Transverse colon (tissue), 4 donors: ENCODE results near the gene OR1J2. TPM values are rescaled to one million over a fixed set of nuclear protein-coding genes. Genes with fewer than 3 reads are reported as not detected.

Experiments used
- DNase-seq: peaks from one replicate; pipeline ENCODE4 v3.0.0-alpha.2; 2019
- H3K27ac ChIP-seq, 4 donors: fragments of 200-600 bp; sonication (generic); 2 replicates each; pipeline ENCODE4 v1.5.1; 2016 to 2018; ENCODE audit warnings: inconsistent platforms in 4 of 4
- H3K27me3 ChIP-seq: fragments of 200-600 bp; sonication (generic); 2 replicates; pipeline ENCODE4 v1.5.1; 2017; ENCODE audit warnings: inconsistent platforms
- H3K36me3 ChIP-seq, 4 donors: fragments of 200-600 bp; sonication (generic); 2 replicates each; pipeline ENCODE4 v1.5.1; 2017 to 2019; ENCODE audit warnings: inconsistent platforms in 4 of 4
- H3K4me1 ChIP-seq, 4 donors: fragments of 200-600 bp; sonication (generic); 2 replicates each; pipeline ENCODE4 v1.5.1; 2017 to 2020; ENCODE audit warnings: inconsistent platforms in 4 of 4
- H3K4me3 ChIP-seq, 4 donors: fragments of 200-600 bp; sonication (generic); 1 replicate in 1 of 4; 2 replicates in 3 of 4; pipeline versions ENCODE4 v1.5.1 to v1.6.1; 2017 to 2019; ENCODE audit warnings: inconsistent platforms in 4 of 4
- H3K9me3 ChIP-seq, 2 donors: fragments of 200-600 bp; sonication (generic); 2 replicates each; pipeline ENCODE4 v1.5.1; 2017 to 2019; ENCODE audit warnings: inconsistent platforms in 2 of 2
- CTCF ChIP-seq, 5 experiments: fragments of 200-600 bp in 3 of 5; fragments of 450-650 bp in 2 of 5; sonication (generic) in 3 of 5; IDR thresholded peaks; 1 replicate in 2 of 5; 2 replicates in 3 of 5; pipeline ENCODE4 v1.5.1; 2016 to 2017; ENCODE audit warnings: antibody characterized with exemption in 5 of 5, inconsistent platforms in 3 of 5, mild to moderate bottlenecking in 2 of 5, moderate library complexity in 1 of 5
- EP300 ChIP-seq: sonication (generic); formaldehyde crosslinking; IDR thresholded peaks from one replicate; pipeline ENCODE4 v1.6.1; 2017; ENCODE audit warnings: antibody characterized with exemption, low read depth
- POLR2A ChIP-seq: fragments of 450-650 bp; IDR thresholded peaks from one replicate; pipeline ENCODE4 v1.6.1; 2016; ENCODE audit warnings: antibody characterized with exemption, mild to moderate bottlenecking, moderate library complexity
- POLR2AphosphoS5 ChIP-seq, 3 donors: sonication (generic); formaldehyde crosslinking; IDR thresholded peaks; one replicate each; pipeline ENCODE4 v1.6.1; 2016; ENCODE audit warnings: antibody characterized with exemption in 3 of 3
- WGBS, 2 donors: methylation state at CpG; one replicate each; pipeline ENCODE4 v1.1.5; 2018; ENCODE audit warnings: low coverage in 1 of 2; 5-methylcytosine and 5-hydroxymethylcytosine counted together
- in situ Hi-C, 4 donors: fragments of 200-750 bp; cut with MboI; loops; one replicate each; pipeline versions ENCODE4 v1.15.0 to v1.15.1; 2017; ENCODE audit warnings: low sequenced_read_pairs in 3 of 4, low pct_ligation_motif_present in 1 of 4, low pct_unique_long_range_greater_than_20kb in 1 of 4
- intact Hi-C: fragments of 100-400 bp; cut with DNase I; formaldehyde crosslinking; loops from one replicate; pipeline ENCODE4 v1.15.1; 2023; ENCODE audit warnings: low total_unique reads
- total RNA-seq, 4 donors: library from RNA; depleted of rRNA; stranded (reverse); fragments of >200 nt; gene quantifications; one replicate each; pipeline ENCODE4 v1.1.0, GENCODE V29; 2016

The OR1J2 gene
- total RNA-seq, 4 donors from 2014 or later = not detected

DNA sequence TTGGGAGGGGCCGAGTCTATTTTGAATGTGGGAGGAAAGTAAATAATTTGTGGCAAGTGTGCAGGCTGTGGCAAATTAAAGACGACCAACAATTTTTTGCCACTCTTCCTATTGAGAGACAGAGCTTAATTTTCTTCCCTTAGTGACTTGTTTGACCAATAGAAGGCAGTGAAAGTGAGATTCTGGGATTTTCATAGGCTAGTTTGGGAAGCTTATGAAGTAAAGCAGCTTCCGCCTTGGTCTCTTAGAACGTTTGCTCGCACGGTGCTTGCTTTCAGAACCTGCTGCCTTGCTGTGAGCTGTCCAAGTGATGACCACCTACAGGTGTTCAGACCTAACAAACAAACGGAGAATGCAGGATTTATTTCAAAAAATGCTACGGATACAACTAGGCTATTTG is 35.6 kb downstream of the OR1J2 start:
- no peaks in the 10 kb centered on the region for H3K9me3 ChIP-seq
- no peaks in the 10 kb centered on the region for H3K36me3 ChIP-seq
- intact Hi-C loops (no loop called here), in situ Hi-C loops (loop anchor here in 1 of 4 donors (25.0 kb wide), 1 partner anchor 91 kb away; no protein-coding TSS in a partner anchor)
- no peak for TF ChIP-seq CTCF (IDR thresholded peaks at IDR 0.05)
- TF ChIP-seq POLR2A = no peak
- TF ChIP-seq POLR2AphosphoS5 (IDR thresholded peaks at IDR 0.05) = no peak
- no peak for TF ChIP-seq EP300
- DNase-seq = no peak
- H3K4me3 ChIP-seq = no peak overlapping the region
- H3K4me1 ChIP-seq = no peaks in the 10 kb centered on the region
- H3K27me3 ChIP-seq = no peaks in the 10 kb centered on the region
- 52 to 69% methylated on average over 5 to 8 of the region's 8 CpGs for WGBS, 2 donors
- no peak overlapping the region for H3K27ac ChIP-seq

DNA sequence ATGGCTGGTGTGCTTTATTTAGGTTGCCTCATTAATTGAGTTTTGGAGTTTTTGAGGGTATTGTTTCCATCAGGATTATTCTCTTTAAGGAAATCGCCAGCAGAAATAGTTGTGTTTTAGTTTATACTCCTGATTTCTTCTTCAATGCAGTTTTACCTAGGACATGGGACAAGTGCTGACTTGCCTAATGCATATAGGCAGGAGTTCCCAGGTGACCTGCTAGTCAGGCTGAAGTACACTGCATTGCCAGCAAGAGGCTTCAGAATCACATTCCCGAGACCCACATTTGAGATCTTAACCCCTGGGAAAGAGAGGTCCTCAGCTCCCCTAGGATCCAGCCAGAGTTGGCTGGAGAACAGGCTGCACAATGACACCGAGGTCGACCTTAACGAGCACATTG is 40.8 kb downstream of the OR1J2 start:
- in situ Hi-C loops = no loop called here
- no peaks in the 10 kb centered on the region for H3K9me3 ChIP-seq
- no peaks in the 10 kb centered on the region for H3K27me3 ChIP-seq
- H3K27ac ChIP-seq = no peak overlapping the region
- intact Hi-C loops = no loop called here
- TF ChIP-seq CTCF (IDR thresholded peaks at IDR 0.05) (no peak), POLR2AphosphoS5 (IDR thresholded peaks at IDR 0.05) (no peak), POLR2A (no peak), EP300 (no peak)
- no peak overlapping the region for H3K4me3 ChIP-seq
- WGBS, 2 donors = 66 to 100% methylated on average over 1 to 5 of the region's 5 CpGs
- no peaks in the 10 kb centered on the region for H3K4me1 ChIP-seq
- H3K36me3 ChIP-seq = no peaks in the 10 kb centered on the region
- no peak for DNase-seq

- no peak within 1 kb of the TSS for H3K27ac ChIP-seq
- H3K4me3 ChIP-seq = no peak within 1 kb of the TSS
- TF ChIP-seq POLR2AphosphoS5 (IDR thresholded peaks at IDR 0.05) (no peak), POLR2A (no peak)
- no peaks in the 10 kb centered on the region for H3K4me1 ChIP-seq
- in situ Hi-C loops = no loop called here
- no peaks in the 10 kb centered on the region for H3K9me3 ChIP-seq
- no peaks in the 10 kb centered on the region for H3K36me3 ChIP-seq
- H3K27me3 ChIP-seq = no peaks in the 10 kb centered on the region
- intact Hi-C loops = no loop called here
- DNase-seq = no peak
- WGBS, 2 donors = 67 to 85% methylated on average over 2 of the region's 2 CpGs
Observed at GRCh38 chr9:122552812-122553211, 42.2 kb downstream of the OR1J2 start, which contains the start of gene OR1N2. Gene OR1N2, plus strand, starts transcription at chr9:122553112. Its CDS starts 100 bp downstream, at chr9:122553212.

Other genes starting within 250 kb of the OR1J2 start
- 1 to 10 TPM in 3 of 4 donors, under 1 TPM in 1; 0.80 to 9.7 (median 4.6) TPM for gene RBM18, start 246.0 kb upstream of the OR1J2 start, total RNA-seq
- gene MRRF, start 245.9 kb upstream of the OR1J2 start, total RNA-seq = 100 to 1,000 TPM in 1 of 4 donors, 10 to 100 TPM in 3; 46.0 to 142 (median 53.6) TPM
- gene PTGS1, start 139.8 kb upstream of the OR1J2 start, total RNA-seq = 10 to 100 TPM; 14.2 to 27.9 (median 20.2) TPM
- not detected for gene OR1J1, start 32.9 kb upstream of the OR1J2 start, total RNA-seq
- not detected for gene OR1J4, start 8.3 kb downstream of the OR1J2 start, total RNA-seq
- not detected for gene OR1N1, start 16.5 kb downstream of the OR1J2 start, total RNA-seq
- gene OR1N2, start 42.3 kb downstream of the OR1J2 start, total RNA-seq = not detected
- not detected for gene OR1L8, start 72.6 kb downstream of the OR1J2 start, total RNA-seq
- not detected for gene OR1Q1, start 103.9 kb downstream of the OR1J2 start, total RNA-seq
- gene OR1B1, start 146.8 kb downstream of the OR1J2 start, total RNA-seq = not detected
- gene OR1L1, start 150.9 kb downstream of the OR1J2 start, total RNA-seq = not detected
- not detected for gene OR1L3, start 164.3 kb downstream of the OR1J2 start, total RNA-seq
- gene OR1L4, start 213.2 kb downstream of the OR1J2 start, total RNA-seq = not detected
- not detected for gene OR1L6, start 231.5 kb downstream of the OR1J2 start, total RNA-seq